ENCODE measurements around the gene MYH2. TPM values are rescaled to one million over a fixed set of nuclear protein-coding genes. Genes with fewer than 3 reads are reported as not detected.

MYH2 gene
- total RNA-seq, 3 donors from 2014 or later: 0.41 to 1.0 TPM; not detected in 1

GRCh38 chr17:10579270-10579669, 29.8 kb upstream of the MYH2 start:
- intact Hi-C loops (cut with DNase I, micrococcal nuclease): no loop called here
- Histone ChIP-seq H3K4me3 (no peak overlapping the region), H3K4me1 (ENCODE audit: low read depth) (no peaks in the 10 kb centered on the region), H3K9me3 (no peaks in the 10 kb centered on the region), H3K36me3 (ENCODE audit: low read depth) (no peaks in the 10 kb centered on the region)
- DNase-seq: no peak
- TF ChIP-seq CTCF (IDR thresholded peaks at IDR 0.05): no peak
- no peak for ATAC-seq

DNA sequence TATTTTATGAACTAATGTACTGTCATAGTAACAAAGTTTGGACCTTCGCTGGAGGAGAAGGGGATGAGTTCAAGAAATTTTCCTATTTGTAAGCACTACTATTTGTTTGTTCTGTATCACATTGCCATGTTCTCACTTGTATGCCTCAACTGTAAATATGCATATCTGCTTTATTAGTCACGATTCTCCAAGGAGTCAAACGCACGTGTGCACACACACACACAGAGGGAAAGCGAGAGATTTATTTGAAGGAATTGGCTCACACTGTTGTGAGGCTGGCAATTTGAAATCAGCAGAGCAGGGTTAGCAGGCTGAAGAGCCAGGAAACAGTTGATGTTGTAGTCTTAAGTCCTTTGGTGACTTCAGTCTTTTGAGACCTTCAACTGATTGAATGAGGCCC, 24.9 kb upstream of the MYH2 start:
- intact Hi-C loops (cut with DNase I, micrococcal nuclease): no loop called here
- no peaks in the 10 kb centered on the region for H3K36me3 ChIP-seq (ENCODE audit: low read depth)
- H3K4me3 ChIP-seq: no peak overlapping the region
- ATAC-seq: no peak
- DNase-seq: no peak
- TF ChIP-seq CTCF (IDR thresholded peaks at IDR 0.05): no peak
- no peaks in the 10 kb centered on the region for H3K4me1 ChIP-seq (ENCODE audit: low read depth)
- H3K9me3 ChIP-seq: no peaks in the 10 kb centered on the region

DNA sequence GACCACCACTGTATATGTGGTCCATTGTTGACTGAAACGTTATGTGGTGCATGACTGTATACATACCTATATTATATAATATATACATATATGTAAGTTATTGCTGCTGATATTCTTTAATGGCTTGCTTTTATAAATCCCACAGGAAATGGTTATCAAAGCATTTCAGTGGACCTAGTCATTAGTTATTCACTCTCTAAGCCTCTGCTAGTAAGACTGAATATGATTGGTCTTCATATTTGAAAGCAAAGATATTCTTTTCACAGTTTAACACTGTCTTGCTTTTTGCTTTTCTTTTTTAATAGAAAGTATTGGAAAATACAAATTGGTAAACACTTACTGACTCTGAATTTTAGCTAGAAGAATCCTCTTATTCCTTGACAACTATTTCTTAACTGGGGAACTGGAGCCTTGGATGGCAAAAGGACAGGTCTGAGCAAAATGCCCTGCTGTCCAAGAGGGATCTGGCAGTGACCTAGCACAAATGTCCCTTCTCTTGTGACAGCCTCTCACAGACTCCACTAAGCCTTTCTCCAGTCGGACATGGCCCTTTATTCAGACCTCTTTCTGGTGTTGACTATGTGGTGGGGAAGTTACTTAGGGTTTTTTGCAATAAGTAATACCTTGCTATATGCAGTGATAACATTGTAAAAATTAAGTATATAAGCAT, 14.7 kb upstream of the MYH2 start:
- no peak overlapping the region for H3K4me3 ChIP-seq
- no peak for TF ChIP-seq CTCF (IDR thresholded peaks at IDR 0.05)
- no peaks in the 10 kb centered on the region for H3K36me3 ChIP-seq (ENCODE audit: low read depth)
- intact Hi-C loops (cut with DNase I, micrococcal nuclease): no loop called here
- H3K9me3 ChIP-seq: no peaks in the 10 kb centered on the region
- H3K4me1 ChIP-seq (ENCODE audit: low read depth): no peaks in the 10 kb centered on the region
- DNase-seq: no peak
- no peak for ATAC-seq

DNA sequence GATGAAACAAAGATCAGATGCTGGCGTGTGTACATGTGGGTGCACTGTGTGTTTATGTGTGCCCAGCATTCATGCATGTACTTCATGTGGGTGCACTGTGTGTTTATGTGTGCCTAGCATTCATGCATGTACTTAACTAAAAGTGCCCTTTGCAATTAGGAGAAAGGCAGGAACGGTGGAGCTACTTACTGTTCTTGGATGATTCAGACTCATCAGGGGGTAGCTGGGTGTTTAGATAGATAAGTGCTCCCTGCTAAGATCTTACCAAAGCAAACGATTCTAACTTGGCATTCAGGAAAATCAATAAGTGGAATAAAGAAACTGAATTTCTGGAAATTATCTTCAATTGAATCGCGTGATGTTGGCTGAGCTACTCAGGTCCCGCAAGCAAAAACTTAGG, 8.6 kb upstream of the MYH2 start:
- H3K4me1 ChIP-seq (ENCODE audit: low read depth): no peaks in the 10 kb centered on the region
- no peak for DNase-seq
- H3K4me3 ChIP-seq: no peak overlapping the region
- intact Hi-C loops (cut with DNase I, micrococcal nuclease): no loop called here
- no peak for ATAC-seq
- no peak for TF ChIP-seq CTCF (IDR thresholded peaks at IDR 0.05)
- H3K36me3 ChIP-seq (ENCODE audit: low read depth): no peaks in the 10 kb centered on the region
- H3K9me3 ChIP-seq: no peaks in the 10 kb centered on the region

DNA sequence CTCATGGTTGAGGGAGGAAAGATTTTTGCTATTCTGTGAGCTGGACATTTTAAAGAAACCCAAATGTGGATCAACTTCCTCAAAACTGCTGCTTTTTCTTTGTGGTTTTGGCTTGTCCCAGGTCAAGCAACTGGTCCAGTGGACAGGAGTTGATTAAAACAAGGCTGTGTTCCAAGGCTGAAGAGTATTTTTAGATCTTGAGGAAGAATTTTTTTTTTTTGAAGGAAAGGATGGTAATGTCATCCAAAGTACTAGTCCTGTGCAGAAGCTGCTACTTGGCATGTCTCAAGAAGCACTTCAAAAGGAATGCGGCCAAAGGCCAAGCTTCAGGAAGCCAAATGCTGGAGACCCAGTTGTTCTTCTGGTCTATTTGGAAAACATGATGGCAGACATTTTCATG, 8.0 kb upstream of the MYH2 start:
- TF ChIP-seq CTCF (IDR thresholded peaks at IDR 0.05): no peak
- DNase-seq: no peak
- no peaks in the 10 kb centered on the region for H3K36me3 ChIP-seq (ENCODE audit: low read depth)
- no peaks in the 10 kb centered on the region for H3K9me3 ChIP-seq
- intact Hi-C loops (cut with DNase I, micrococcal nuclease): no loop called here
- no peak overlapping the region for H3K4me3 ChIP-seq
- no peak for ATAC-seq
- no peaks in the 10 kb centered on the region for H3K4me1 ChIP-seq (ENCODE audit: low read depth)
